ENCODE results near the gene SPTBN4.

The SPTBN4 gene

DNA sequence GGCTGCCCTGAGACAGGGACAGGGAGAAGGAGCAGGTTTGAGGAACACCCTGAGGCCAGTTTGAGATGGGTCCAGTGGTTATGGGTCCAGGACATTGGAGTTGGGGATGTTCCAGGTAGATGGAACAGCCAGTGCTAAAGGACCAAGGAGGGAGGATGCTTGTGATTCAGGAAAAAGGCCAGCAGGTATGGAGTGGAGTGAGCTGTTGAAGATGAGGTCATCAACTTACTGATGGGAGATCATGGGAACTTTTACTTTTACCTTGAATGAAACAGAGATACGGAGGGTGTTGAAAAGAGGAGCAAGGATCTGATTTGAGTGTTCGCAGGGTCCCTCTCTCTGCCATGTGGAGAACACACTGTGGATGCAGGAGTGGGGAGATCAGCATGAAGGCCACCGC is 25.5 kb downstream of the SPTBN4 start:
- no peak overlapping the region for H2AFZ ChIP-seq (ENCODE audit: low read length)
- H3K79me2 ChIP-seq (ENCODE audit: insufficient read depth, low read length): no peaks in the 10 kb centered on the region
- H3F3A ChIP-seq (ENCODE audit: low read depth): no peaks in the 10 kb centered on the region
- no peaks in the 10 kb centered on the region for H3K9me3 ChIP-seq (ENCODE audit: insufficient read depth, low read depth, low read length)
- H3K4me1 ChIP-seq (ENCODE audit: insufficient read depth, low read length, poor library complexity, severe bottlenecking): no peaks in the 10 kb centered on the region
- no peaks in the 10 kb centered on the region for H3K36me3 ChIP-seq (ENCODE audit: insufficient read depth, low read length)
- H3K27me3 ChIP-seq (ENCODE audit: insufficient read depth, low read length, poor library complexity, severe bottlenecking): no peaks in the 10 kb centered on the region
- H3K4me3 ChIP-seq (ENCODE audit: low read length, poor library complexity, severe bottlenecking): no peak overlapping the region
- no peak overlapping the region for H3K9ac ChIP-seq (ENCODE audit: low read depth, low read length, poor library complexity, severe bottlenecking)
- no peaks in the 10 kb centered on the region for H4K20me1 ChIP-seq (ENCODE audit: insufficient read depth, low read length, poor library complexity, severe bottlenecking)
- no peaks in the 10 kb centered on the region for H3K9me2 ChIP-seq (replicated peaks; ENCODE audit: low read depth, low read length)
- TF ChIP-seq, protein P1, sequence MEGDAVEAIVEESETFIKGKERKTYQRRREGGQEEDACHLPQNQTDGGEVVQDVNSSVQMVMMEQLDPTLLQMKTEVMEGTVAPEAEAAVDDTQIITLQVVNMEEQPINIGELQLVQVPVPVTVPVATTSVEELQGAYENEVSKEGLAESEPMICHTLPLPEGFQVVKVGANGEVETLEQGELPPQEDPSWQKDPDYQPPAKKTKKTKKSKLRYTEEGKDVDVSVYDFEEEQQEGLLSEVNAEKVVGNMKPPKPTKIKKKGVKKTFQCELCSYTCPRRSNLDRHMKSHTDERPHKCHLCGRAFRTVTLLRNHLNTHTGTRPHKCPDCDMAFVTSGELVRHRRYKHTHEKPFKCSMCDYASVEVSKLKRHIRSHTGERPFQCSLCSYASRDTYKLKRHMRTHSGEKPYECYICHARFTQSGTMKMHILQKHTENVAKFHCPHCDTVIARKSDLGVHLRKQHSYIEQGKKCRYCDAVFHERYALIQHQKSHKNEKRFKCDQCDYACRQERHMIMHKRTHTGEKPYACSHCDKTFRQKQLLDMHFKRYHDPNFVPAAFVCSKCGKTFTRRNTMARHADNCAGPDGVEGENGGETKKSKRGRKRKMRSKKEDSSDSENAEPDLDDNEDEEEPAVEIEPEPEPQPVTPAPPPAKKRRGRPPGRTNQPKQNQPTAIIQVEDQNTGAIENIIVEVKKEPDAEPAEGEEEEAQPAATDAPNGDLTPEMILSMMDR (conservative IDR thresholded peaks at IDR 0.05; ENCODE audit: low read length): no peak
- TF ChIP-seq EZH2phosphoT487 (IDR thresholded peaks at IDR 0.05; ENCODE audit: borderline replicate concordance): no peak
- H3K4me2 ChIP-seq (ENCODE audit: low read depth, low read length, poor library complexity, severe bottlenecking): no peak overlapping the region

DNA sequence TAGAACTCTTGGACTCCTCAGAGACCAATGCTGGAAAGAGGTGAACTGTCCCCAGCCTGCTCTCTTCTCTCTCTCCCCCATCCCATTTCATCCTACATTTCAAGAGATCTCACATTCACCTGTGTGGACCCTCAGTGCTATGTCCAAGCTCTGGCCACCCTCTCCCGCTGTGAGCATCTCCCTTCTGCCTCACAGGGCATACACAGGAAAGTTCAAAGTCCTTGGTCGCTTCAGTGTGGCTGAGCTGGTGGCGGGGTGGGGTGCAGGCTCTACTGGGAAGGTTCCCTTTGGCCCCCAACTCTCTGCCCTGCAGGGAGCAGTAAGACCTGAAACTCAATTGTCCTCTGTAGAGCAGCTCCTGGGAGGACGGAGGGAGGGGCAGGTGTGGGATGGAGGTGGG is 27.0 kb downstream of the SPTBN4 start:
- no peaks in the 10 kb centered on the region for H3K36me3 ChIP-seq (ENCODE audit: insufficient read depth, low read length)
- no peak overlapping the region for H3K9ac ChIP-seq (ENCODE audit: low read depth, low read length, poor library complexity, severe bottlenecking)
- no peaks in the 10 kb centered on the region for H3K9me2 ChIP-seq (replicated peaks; ENCODE audit: low read depth, low read length)
- H3K4me3 ChIP-seq (ENCODE audit: low read length, poor library complexity, severe bottlenecking): no peak overlapping the region
- no peaks in the 10 kb centered on the region for H3K79me2 ChIP-seq (ENCODE audit: insufficient read depth, low read length)
- H4K20me1 ChIP-seq (ENCODE audit: insufficient read depth, low read length, poor library complexity, severe bottlenecking): no peaks in the 10 kb centered on the region
- no peaks in the 10 kb centered on the region for H3F3A ChIP-seq (ENCODE audit: low read depth)
- TF ChIP-seq EZH2phosphoT487 (IDR thresholded peaks at IDR 0.05; ENCODE audit: borderline replicate concordance): no peak
- TF ChIP-seq, protein P1 (conservative IDR thresholded peaks at IDR 0.05; ENCODE audit: low read length): no peak
- H3K27me3 ChIP-seq (ENCODE audit: insufficient read depth, low read length, poor library complexity, severe bottlenecking): no peaks in the 10 kb centered on the region
- H3K4me1 ChIP-seq (ENCODE audit: insufficient read depth, low read length, poor library complexity, severe bottlenecking): no peaks in the 10 kb centered on the region
- no peaks in the 10 kb centered on the region for H3K9me3 ChIP-seq (ENCODE audit: insufficient read depth, low read depth, low read length)
- no peak overlapping the region for H2AFZ ChIP-seq (ENCODE audit: low read length)
- no peak overlapping the region for H3K4me2 ChIP-seq (ENCODE audit: low read depth, low read length, poor library complexity, severe bottlenecking)

DNA sequence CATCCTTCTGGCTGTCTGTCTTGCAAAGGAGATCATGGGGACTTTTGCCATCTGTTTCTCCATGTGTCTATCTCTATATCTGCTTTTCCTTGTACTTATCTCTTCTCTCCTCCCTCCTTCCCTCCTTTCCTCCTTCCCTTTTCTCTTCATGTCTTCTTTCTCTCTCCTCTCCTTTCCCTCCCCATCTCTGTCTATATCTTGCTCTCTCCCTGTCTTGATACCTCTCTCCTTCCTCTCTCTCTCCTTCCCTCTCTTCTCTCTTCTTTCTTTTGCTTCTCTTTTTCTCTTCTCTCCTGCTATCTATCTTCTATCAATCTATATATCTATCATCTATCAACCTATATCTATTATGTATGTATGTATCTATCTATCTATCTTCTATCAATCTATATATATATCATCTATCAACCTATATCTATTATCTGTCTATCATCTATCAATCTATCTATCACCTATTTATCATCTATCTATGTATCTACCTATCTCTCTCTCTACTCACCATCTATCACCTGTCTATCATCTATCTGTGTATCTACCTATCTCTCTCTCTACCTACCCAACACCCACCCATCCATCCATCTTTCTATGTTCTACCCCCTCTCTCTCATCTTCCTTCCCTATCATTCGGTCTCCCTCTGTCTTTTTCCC is 27.5 kb downstream of the SPTBN4 start:
- Histone ChIP-seq H3F3A (ENCODE audit: low read depth) (no peaks in the 10 kb centered on the region), H3K9me2 (replicated peaks; ENCODE audit: low read depth, low read length) (no peaks in the 10 kb centered on the region), H3K4me1 (ENCODE audit: insufficient read depth, low read length, poor library complexity, severe bottlenecking) (no peaks in the 10 kb centered on the region), H4K20me1 (ENCODE audit: insufficient read depth, low read length, poor library complexity, severe bottlenecking) (no peaks in the 10 kb centered on the region), H3K9me3 (ENCODE audit: insufficient read depth, low read depth, low read length) (no peaks in the 10 kb centered on the region), H3K79me2 (ENCODE audit: insufficient read depth, low read length) (no peaks in the 10 kb centered on the region), H3K9ac (ENCODE audit: low read depth, low read length, poor library complexity, severe bottlenecking) (no peak overlapping the region), H3K36me3 (ENCODE audit: insufficient read depth, low read length) (no peaks in the 10 kb centered on the region), H3K4me2 (ENCODE audit: low read depth, low read length, poor library complexity, severe bottlenecking) (no peak overlapping the region), H2AFZ (ENCODE audit: low read length) (no peak overlapping the region), H3K4me3 (ENCODE audit: low read length, poor library complexity, severe bottlenecking) (no peak overlapping the region), H3K27me3 (ENCODE audit: insufficient read depth, low read length, poor library complexity, severe bottlenecking) (no peaks in the 10 kb centered on the region)
- no peak for TF ChIP-seq EZH2phosphoT487 (IDR thresholded peaks at IDR 0.05; ENCODE audit: borderline replicate concordance)
- TF ChIP-seq, protein P1 (conservative IDR thresholded peaks at IDR 0.05; ENCODE audit: low read length): no peak

All from Loucy (cell line).